Left ventricle myocardium inferior (tissue), 1 donor: Measurements from ENCODE around the gene HOXD10. TPM values are rescaled to one million over a fixed set of nuclear protein-coding genes. Genes with fewer than 3 reads are reported as not detected.
A peak's percentile ranks its signal among the peaks of the same experiment; 100 is the strongest.

Experiments used
- DNase-seq: peaks from one replicate; pipeline ENCODE4 v3.0.0-alpha.2; 2020
- H3K27ac ChIP-seq: fragments of 200-600 bp; replicated peaks from 2 replicates; pipeline ENCODE4 v1.8.0; 2021
- H3K27me3 ChIP-seq: fragments of 200-600 bp; 2 replicates; pipeline ENCODE4 v1.8.0; 2021; ENCODE audit warnings: low read depth
- H3K36me3 ChIP-seq: fragments of 200-600 bp; 2 replicates; pipeline ENCODE4 v1.8.0; 2021
- H3K4me1 ChIP-seq: fragments of 200-600 bp; 2 replicates; pipeline ENCODE4 v1.8.0; 2021
- H3K4me3 ChIP-seq: fragments of 200-600 bp; 2 replicates; pipeline ENCODE4 v1.8.0; 2021; ENCODE audit warnings: mild to moderate bottlenecking, moderate library complexity
- H3K9me3 ChIP-seq: fragments of 200-600 bp; replicated peaks from 2 replicates; pipeline ENCODE4 v1.8.0; 2021
- CTCF ChIP-seq: fragments of 200-600 bp; IDR thresholded peaks from 2 replicates; pipeline ENCODE4 v1.8.0; 2021; ENCODE audit warnings: antibody characterized with exemption, mild to moderate bottlenecking, borderline replicate concordance
- intact Hi-C: fragments of 100-400 bp; cut with micrococcal nuclease; formaldehyde crosslinking; loops from one replicate; pipeline ENCODE4 v1.11.0; 2022
- total RNA-seq: library from RNA; stranded (reverse); fragmentation: NEBNext Ultra II Directional; extraction: Animal tissue kit (Norgen Biotek cat#: 25700); gene quantifications from one replicate; pipeline ENCODE4 v1.2.1, GENCODE V29; 2021
- donor health status: DM: no; HTN: yes; CAD: no; lungs with severe emphysema.

Gene HOXD10
- total RNA-seq, 1 donor from 2014 or later: not detected

DNA sequence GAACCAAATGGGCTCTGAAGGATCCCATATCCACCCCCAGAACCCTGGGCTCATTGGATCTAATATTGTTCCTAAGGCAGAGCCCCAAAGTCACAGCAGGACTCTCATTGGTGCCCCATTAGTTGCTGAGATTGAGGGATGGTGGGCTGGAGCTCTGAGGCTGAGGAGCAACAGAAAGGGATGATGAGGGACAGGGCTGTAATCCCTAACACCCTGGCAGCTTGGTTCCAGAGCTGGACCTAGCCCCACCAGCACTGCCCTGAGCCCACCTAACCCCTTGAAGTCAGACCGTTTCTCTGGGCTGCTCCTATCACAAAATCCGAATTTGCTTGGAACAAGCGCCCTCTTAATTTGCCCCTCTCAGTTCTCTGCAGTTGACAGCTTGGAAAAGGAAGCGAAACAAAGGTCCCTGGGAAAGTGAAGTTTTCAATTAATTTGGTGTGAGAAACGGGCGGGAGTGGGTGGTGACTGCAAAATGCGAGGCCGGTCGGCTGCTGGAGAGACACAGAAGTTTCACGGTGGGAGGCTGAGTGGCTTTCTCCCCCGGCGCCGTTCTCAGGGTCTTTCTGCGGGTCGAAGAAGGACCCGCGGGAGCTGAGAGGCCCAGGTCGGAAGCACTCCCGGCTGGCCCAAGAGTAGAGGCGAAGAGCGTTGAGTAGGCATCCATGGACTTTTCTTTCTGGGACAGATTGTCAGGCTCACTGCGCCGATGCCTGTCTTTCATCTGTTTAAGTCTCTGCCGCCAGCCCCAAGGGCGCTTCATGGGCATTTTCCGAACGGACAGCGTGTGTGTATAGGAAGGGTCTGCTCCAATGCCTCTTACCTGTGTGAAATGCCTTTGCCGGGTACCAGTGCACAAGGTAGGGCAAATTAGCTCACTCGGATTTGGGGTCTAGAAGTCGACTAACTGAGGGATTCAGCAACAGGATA is 25.0 kb upstream of the HOXD10 start:
- intact Hi-C loops: loop anchor here (5.0 kb wide), 1 partner anchor 729 kb away; no protein-coding TSS in a partner anchor
- Histone ChIP-seq H3K4me1 (peaks cover 28% of the 10 kb centered on the region), H3K9me3 (no peaks in the 10 kb centered on the region), H3K36me3 (no peaks in the 10 kb centered on the region), H3K27me3 (peaks cover 100% of the 10 kb centered on the region), H3K27ac (no peak overlapping the region), H3K4me3 (no peak overlapping the region)
- no peak for DNase-seq
- no peak for TF ChIP-seq CTCF

DNA sequence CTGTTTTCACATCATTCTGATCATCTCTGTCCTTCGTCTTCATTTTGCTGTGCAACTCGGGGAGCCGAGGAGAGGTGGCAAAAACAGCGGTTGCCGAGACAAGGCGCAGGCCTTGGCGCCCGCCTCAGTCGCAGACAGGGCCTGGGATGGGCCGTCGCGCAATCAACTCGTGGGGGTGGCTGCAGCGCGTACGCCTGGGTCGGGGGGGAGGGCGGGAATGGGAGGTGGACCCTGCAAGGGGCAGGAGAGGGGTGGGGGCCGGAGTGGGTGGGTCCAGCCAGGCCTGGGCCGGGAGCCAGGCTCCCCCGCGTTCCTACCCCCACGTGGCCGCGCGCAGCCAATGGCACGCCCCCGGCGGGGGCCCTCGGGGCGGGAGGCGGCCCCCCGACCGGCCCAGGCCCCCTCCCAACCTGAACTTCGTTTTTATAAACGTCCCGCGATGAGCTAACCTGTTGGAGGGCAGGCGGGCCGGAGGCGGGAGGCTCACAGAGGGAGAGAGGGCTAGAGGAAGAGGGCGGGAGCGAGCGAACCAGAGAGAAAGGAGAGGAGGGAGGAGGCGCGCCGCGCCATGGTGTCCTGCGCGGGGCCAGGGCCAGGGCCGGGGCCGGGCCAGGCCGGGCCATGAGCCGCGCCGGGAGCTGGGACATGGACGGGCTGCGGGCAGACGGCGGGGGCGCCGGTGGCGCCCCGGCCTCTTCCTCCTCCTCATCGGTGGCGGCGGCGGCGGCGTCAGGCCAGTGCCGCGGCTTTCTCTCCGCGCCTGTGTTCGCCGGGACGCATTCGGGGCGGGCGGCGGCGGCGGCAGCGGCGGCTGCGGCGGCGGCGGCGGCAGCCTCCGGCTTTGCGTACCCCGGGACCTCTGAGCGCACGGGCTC is 24.1 kb upstream of the HOXD10 start, which contains the start of gene HOXD13:
Gene HOXD13, plus strand, starts transcription at position 452 of the 875 bp plus-strand sequence. Its CDS starts 170 bp downstream, at position 622.
- intact Hi-C loops: loop anchor here (5.0 kb wide), 1 partner anchor 730 kb away; no protein-coding TSS in a partner anchor
- no peak for DNase-seq
- peaks cover 37% of the 10 kb centered on the region for H3K4me1 ChIP-seq

DNA sequence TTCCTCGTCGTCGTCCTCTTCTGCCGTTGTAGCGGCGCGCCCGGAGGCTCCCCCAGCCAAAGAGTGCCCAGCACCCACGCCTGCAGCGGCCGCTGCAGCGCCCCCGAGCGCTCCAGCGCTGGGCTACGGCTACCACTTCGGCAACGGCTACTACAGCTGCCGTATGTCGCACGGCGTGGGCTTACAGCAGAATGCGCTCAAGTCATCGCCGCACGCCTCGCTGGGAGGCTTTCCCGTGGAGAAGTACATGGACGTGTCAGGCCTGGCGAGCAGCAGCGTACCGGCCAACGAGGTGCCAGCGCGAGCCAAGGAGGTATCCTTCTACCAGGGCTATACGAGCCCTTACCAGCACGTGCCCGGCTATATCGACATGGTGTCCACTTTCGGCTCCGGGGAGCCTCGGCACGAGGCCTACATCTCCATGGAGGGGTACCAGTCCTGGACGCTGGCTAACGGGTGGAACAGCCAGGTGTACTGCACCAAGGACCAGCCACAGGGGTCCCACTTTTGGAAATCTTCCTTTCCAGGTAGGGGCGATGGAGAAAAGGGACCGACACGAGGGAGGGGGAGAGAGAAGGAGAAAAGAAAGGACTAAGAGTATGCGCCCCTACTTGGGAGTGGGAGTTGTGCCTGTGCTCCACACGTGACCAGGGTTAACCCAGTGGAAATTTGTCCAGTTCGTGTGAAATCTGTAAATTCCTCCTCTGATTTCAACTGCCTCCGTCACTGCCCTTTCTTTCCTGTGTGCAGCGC is 23.3 kb upstream of the HOXD10 start:
- H3K27me3 ChIP-seq: peaks cover 100% of the 10 kb centered on the region
- intact Hi-C loops: loop anchor here (5.0 kb wide), 1 partner anchor 731 kb away; no protein-coding TSS in a partner anchor
- no peak for DNase-seq
- H3K36me3 ChIP-seq: no peaks in the 10 kb centered on the region
- peak overlapping the region; percentile 53 for H3K4me3 ChIP-seq
- H3K9me3 ChIP-seq: no peaks in the 10 kb centered on the region
- H3K4me1 ChIP-seq: peaks cover 38% of the 10 kb centered on the region
- no peak overlapping the region for H3K27ac ChIP-seq
- no peak for TF ChIP-seq CTCF

More for the DNA sequence above, 24.1 kb upstream of the HOXD10 start, which contains the start of gene HOXD13:
- Histone ChIP-seq H3K36me3 (no peaks in the 10 kb centered on the region), H3K9me3 (no peaks in the 10 kb centered on the region), H3K4me3 (peak within 1 kb of the TSS; percentile 53), H3K27ac (no peak within 1 kb of the TSS), H3K27me3 (peaks cover 100% of the 10 kb centered on the region)
- no peak for TF ChIP-seq CTCF

DNA sequence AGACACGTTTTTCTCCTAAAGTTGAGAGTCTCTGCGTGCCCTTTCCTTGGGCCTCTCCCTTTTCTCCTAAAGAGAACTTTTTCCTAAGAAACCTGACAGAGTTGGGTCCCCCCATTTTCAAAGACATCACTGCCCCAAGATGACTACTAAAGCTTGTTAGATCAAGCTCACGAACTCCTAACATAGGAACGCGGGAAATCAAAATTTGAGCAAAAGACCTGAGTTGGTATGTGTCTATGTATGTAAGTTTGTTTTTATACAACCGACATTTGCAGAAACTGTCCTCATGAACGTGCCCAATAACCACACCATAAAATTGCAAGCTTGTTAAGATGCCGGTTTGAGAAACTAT is 22.7 kb upstream of the HOXD10 start:
- H3K36me3 ChIP-seq: no peaks in the 10 kb centered on the region
- no peak for TF ChIP-seq CTCF
- H3K4me1 ChIP-seq: peaks cover 39% of the 10 kb centered on the region
- intact Hi-C loops: loop anchor here (5.0 kb wide), 1 partner anchor 732 kb away; no protein-coding TSS in a partner anchor
- H3K9me3 ChIP-seq: no peaks in the 10 kb centered on the region
- no peak overlapping the region for H3K27ac ChIP-seq
- H3K4me3 ChIP-seq: no peak overlapping the region
- peaks cover 100% of the 10 kb centered on the region for H3K27me3 ChIP-seq
- no peak for DNase-seq
